Calu3 (cell line): ENCODE results near the gene CRYM. TPM values are rescaled to one million over a fixed set of nuclear protein-coding genes. Genes with fewer than 3 reads are reported as not detected.
"Not testable (repeated sequence)": the region's sequence is repeated elsewhere in the genome, so short reads cannot be mapped to it uniquely, and the experiment has no call there.

Experiments used
- BruUV-seq: library from RNA; stranded (reverse); fragments of 400-500 nt; replicated peaks from 2 replicates; lab custom pipeline; 2021; lab: Mats Ljungman, UMichigan
- CTCF ChIA-PET: fragments of 300-600 bp; sonication (Branson Sonifier 250); formaldehyde crosslinking; loops from one replicate; lab custom pipeline; 2022; ENCODE audit warnings: antibody characterized with exemption; lab: Charles Lee
- DNase-seq: peaks from one replicate; pipeline ENCODE4 v3.0.0; 2022
- H3K27ac Mint-ChIP-seq: one replicate; pipeline ENCODE4 v1.8.0; 2022; ENCODE audit warnings: mixed read lengths; ENCODE audit not compliant: unreplicated experiment
- H3K27me3 Mint-ChIP-seq: one replicate; pipeline ENCODE4 v1.8.0; 2022; ENCODE audit warnings: mixed read lengths; ENCODE audit not compliant: unreplicated experiment
- H3K36me3 Mint-ChIP-seq: one replicate; pipeline ENCODE4 v1.8.0; 2022; ENCODE audit warnings: mild to moderate bottlenecking, moderate library complexity, mixed read lengths; ENCODE audit not compliant: insufficient read depth, unreplicated experiment
- H3K4me1 Mint-ChIP-seq: one replicate; pipeline ENCODE4 v1.8.0; 2022; ENCODE audit warnings: mild to moderate bottlenecking, low read depth, mixed read lengths; ENCODE audit not compliant: unreplicated experiment
- H3K4me3 Mint-ChIP-seq: one replicate; pipeline ENCODE4 v1.8.0; 2022; ENCODE audit warnings: mild to moderate bottlenecking, low read depth, moderate library complexity, mixed read lengths; ENCODE audit not compliant: unreplicated experiment
- H3K9me3 Mint-ChIP-seq: one replicate; pipeline ENCODE4 v1.8.0; 2022; ENCODE audit warnings: low read depth, mixed read lengths; ENCODE audit not compliant: unreplicated experiment
- CTCF ChIP-seq: fragments of 200-600 bp; IDR thresholded peaks from one replicate; pipeline ENCODE4 v1.8.0; 2022; ENCODE audit warnings: antibody characterized with exemption; ENCODE audit not compliant: unreplicated experiment
- intact Hi-C: fragments of 100-400 bp; cut with micrococcal nuclease; formaldehyde crosslinking; loops from one replicate; pipeline ENCODE4 v1.10.0; 2022; ENCODE audit not compliant: unreplicated experiment
- total RNA-seq: library from RNA; stranded (reverse); gene quantifications from 2 replicates; pipeline ENCODE4 v1.2.3, GENCODE V29; 2022

The CRYM gene
- total RNA-seq, 1 experiment from 2014 or later, result 4.1 TPM

- H3K9me3 Mint-ChIP-seq, result no peaks in the 10 kb centered on the region
- intact Hi-C loops, result loop anchor here (5.0 kb wide), 1 partner anchor 44 kb away; the partner anchor contains the start of gene ANKS4B
- TF ChIP-seq CTCF, result no peak
- peaks cover 7% of the 10 kb centered on the region for H3K4me1 Mint-ChIP-seq
- no peak overlapping the region for H3K27ac Mint-ChIP-seq
- H3K4me3 Mint-ChIP-seq, result no peak overlapping the region
- BruUV-seq, result no TSS peak
- no peak for DNase-seq
- peaks cover 17% of the 10 kb centered on the region for H3K27me3 Mint-ChIP-seq
- CTCF ChIA-PET, result interaction anchor here (1.6 to 2.8 kb wide), 2 partner anchors 15 to 87 kb away, joined by 3 to 24 read pairs; no protein-coding TSS in a partner anchor
- peaks cover 12% of the 10 kb centered on the region for H3K36me3 Mint-ChIP-seq
Measured at GRCh38 chr16:21276090-21276489, 2.0 kb downstream of the CRYM start.

- Mint-ChIP-seq H3K36me3 (peaks cover 12% of the 10 kb centered on the region), H3K27me3 (peaks cover 17% of the 10 kb centered on the region), H3K4me3 (no peak overlapping the region), H3K4me1 (peaks cover 7% of the 10 kb centered on the region), H3K9me3 (no peaks in the 10 kb centered on the region), H3K27ac (no peak overlapping the region)
- no peak for DNase-seq
- CTCF ChIA-PET, result interaction anchor here (0.6 to 1.6 kb wide), 3 partner anchors 14 to 1188 kb away, joined by 3 read pairs; no protein-coding TSS in a partner anchor
- intact Hi-C loops, result loop anchor here (5.0 kb wide), 1 partner anchor 43 kb away; the partner anchor contains the start of gene ANKS4B
- no peak for TF ChIP-seq CTCF
- BruUV-seq, result no TSS peak
Measured at GRCh38 chr16:21275529-21275928, 2.6 kb downstream of the CRYM start.

GRCh38 chr16:21274172-21274726, 3.8 kb downstream of the CRYM start:
- BruUV-seq, result no TSS peak
- peaks cover 10% of the 10 kb centered on the region for H3K4me1 Mint-ChIP-seq
- CTCF ChIA-PET, result interaction anchor here (1.2 kb wide), 1 partner anchor 84 kb away, joined by 3 read pairs; no protein-coding TSS in a partner anchor
- no peaks in the 10 kb centered on the region for H3K9me3 Mint-ChIP-seq
- no peak overlapping the region for H3K4me3 Mint-ChIP-seq
- peaks cover 12% of the 10 kb centered on the region for H3K36me3 Mint-ChIP-seq
- H3K27ac Mint-ChIP-seq, result no peak overlapping the region
- DNase-seq, result no peak
- intact Hi-C loops, result no loop called here
- H3K27me3 Mint-ChIP-seq, result peaks cover 7% of the 10 kb centered on the region
- no peak for TF ChIP-seq CTCF

GRCh38 chr16:21272763-21273162, 5.3 kb downstream of the CRYM start:
- DNase-seq, H3K9me3 Mint-ChIP-seq, H3K36me3 Mint-ChIP-seq, intact Hi-C loops, H3K27ac Mint-ChIP-seq, H3K27me3 Mint-ChIP-seq, H3K4me3 Mint-ChIP-seq, BruUV-seq: not testable (repeated sequence)
- CTCF ChIA-PET, result interaction anchor here (0.6 to 1.2 kb wide), 4 partner anchors 12 to 84 kb away, joined by 3 to 8 read pairs (median 3); no protein-coding TSS in a partner anchor
- peaks cover 16% of the 10 kb centered on the region for H3K4me1 Mint-ChIP-seq

- no peaks in the 10 kb centered on the region for H3K27me3 Mint-ChIP-seq
- intact Hi-C loops, result no loop called here
- no peaks in the 10 kb centered on the region for H3K9me3 Mint-ChIP-seq
- TF ChIP-seq CTCF, result no peak
- no peak overlapping the region for H3K27ac Mint-ChIP-seq
- no peak overlapping the region for H3K4me3 Mint-ChIP-seq
- no TSS peak for BruUV-seq
- DNase-seq, result no peak
- peaks cover 16% of the 10 kb centered on the region for H3K4me1 Mint-ChIP-seq
- H3K36me3 Mint-ChIP-seq, result no peaks in the 10 kb centered on the region
- CTCF ChIA-PET, result interaction anchor here (0.6 to 1.0 kb wide), 2 partner anchors 41 to 84 kb away, joined by 3 to 8 read pairs; no protein-coding TSS in a partner anchor
Measured at GRCh38 chr16:21272253-21272652, 5.8 kb downstream of the CRYM start.
